RWPE1 (cell line): ENCODE measurements around the gene CAMK2D.

Experiments
- CTCF ChIA-PET: fragments of 350-600 bp; sonication (Branson Sonifier 250); formaldehyde crosslinking; extraction: SDS; loops from one replicate; lab custom pipeline; 2021; lab: Yijun Ruan, JAX
- POLR2A ChIA-PET: fragments of 400-600 bp; formaldehyde crosslinking; extraction: SDS; loops from one replicate; lab custom pipeline; 2020; ENCODE audit warnings: antibody characterized with exemption; ENCODE audit not compliant: low non-redundant PET; lab: Yijun Ruan, JAX
- DNase-seq: peaks from one replicate; pipeline ENCODE4 v3.0.0; 2012; ENCODE audit warnings: low spot score
- H3K27ac ChIP-seq: fragments of 450-650 bp; 2 replicates; pipeline ENCODE4 v1.5.1; 2017
- CTCF ChIP-seq: fragments of 450-650 bp; conservative IDR thresholded peaks from 2 replicates; pipeline ENCODE4 v1.5.1; 2017; ENCODE audit warnings: low read depth, mild to moderate bottlenecking

Gene CAMK2D

GRCh38 chr4:113531572-113531971 is 230.0 kb downstream of the CAMK2D start:
- no peak overlapping the region for H3K27ac ChIP-seq
- TF ChIP-seq CTCF: no peak
- peak; percentile 52 for DNase-seq
- ChIA-PET POLR2A (no interaction called here), CTCF (no interaction called here)

GRCh38 chr4:113528395-113528794 is 233.1 kb downstream of the CAMK2D start:
- no peak for DNase-seq
- ChIA-PET CTCF (no interaction called here), POLR2A (no interaction called here)
- TF ChIP-seq CTCF: no peak
- H3K27ac ChIP-seq: no peak overlapping the region

- CTCF ChIA-PET: interaction anchor here (0.6 to 0.7 kb wide), 2 partner anchors 67 to 132 kb away, joined by 3 read pairs; no protein-coding TSS in a partner anchor
- no peak for TF ChIP-seq CTCF
- no peak overlapping the region for H3K27ac ChIP-seq
- POLR2A ChIA-PET: no interaction called here
- no peak for DNase-seq
Measured at GRCh38 chr4:113525521-113525920, 236.0 kb downstream of the CAMK2D start.

GRCh38 chr4:113524505-113525186 is 236.9 kb downstream of the CAMK2D start:
- no peak overlapping the region for H3K27ac ChIP-seq
- POLR2A ChIA-PET: no interaction called here
- TF ChIP-seq CTCF: no peak
- CTCF ChIA-PET: no interaction called here
- no peak for DNase-seq

- CTCF ChIA-PET: no interaction called here
- TF ChIP-seq CTCF: no peak
Measured at GRCh38 chr4:113524096-113524495, 237.4 kb downstream of the CAMK2D start.

GRCh38 chr4:113522433-113522832 is 239.1 kb downstream of the CAMK2D start:
- ChIA-PET CTCF (interaction anchor here (0.6 kb wide), 1 partner anchor 45 kb away, joined by 5 read pairs; no protein-coding TSS in a partner anchor), POLR2A (no interaction called here)
- H3K27ac ChIP-seq: no peak overlapping the region
- DNase-seq: no peak
- TF ChIP-seq CTCF: no peak

More at GRCh38 chr4:113524096-113524495, 237.4 kb downstream of the CAMK2D start:
- POLR2A ChIA-PET: no interaction called here
- H3K27ac ChIP-seq: no peak overlapping the region
- DNase-seq: no peak
